GM12875 (cell line): ENCODE measurements around the gene GOLGA5.

Source experiments
- H3K4me3 ChIP-seq: one replicate; pipeline ENCODE4 v1.5.1; 2011; ENCODE audit warnings: low read depth, low read length, control low read depth
- CTCF ChIP-seq: IDR thresholded peaks from 2 replicates; pipeline ENCODE4 v1.5.1; 2011; ENCODE audit warnings: low read depth, mild to moderate bottlenecking, control low read depth, inconsistent platforms, low read length, moderate library complexity, borderline replicate concordance; ENCODE audit not compliant: insufficient read depth

Gene GOLGA5

GRCh38 chr14:92880351-92880750 lies 86.2 kb downstream of the GOLGA5 start:
- no peak overlapping the region for H3K4me3 ChIP-seq
- TF ChIP-seq CTCF: no peak

DNA sequence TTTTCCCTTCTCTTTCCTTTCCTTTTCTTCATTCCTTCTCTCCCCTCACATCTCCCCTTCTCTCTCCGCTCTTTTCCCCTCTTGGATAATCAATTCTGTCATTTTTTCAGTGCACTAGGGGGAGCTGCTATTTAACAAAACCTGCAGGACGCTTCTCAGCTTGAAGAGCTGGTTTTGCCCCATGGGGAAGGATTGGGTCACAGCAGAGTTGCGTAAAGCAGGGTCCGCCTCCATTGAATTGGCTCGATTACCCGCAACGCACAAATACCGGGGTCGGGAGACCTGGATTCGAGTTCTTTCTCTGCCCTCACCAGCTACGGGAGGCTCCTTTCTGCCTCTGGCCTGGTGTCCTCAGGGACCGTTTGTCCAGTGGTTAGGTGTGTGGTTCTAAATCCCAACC lies 86.7 kb downstream of the GOLGA5 start:
- no peak overlapping the region for H3K4me3 ChIP-seq
- TF ChIP-seq CTCF: 0 out of 2 replicates have a peak, but pooled peaks have one; percentile 3

DNA sequence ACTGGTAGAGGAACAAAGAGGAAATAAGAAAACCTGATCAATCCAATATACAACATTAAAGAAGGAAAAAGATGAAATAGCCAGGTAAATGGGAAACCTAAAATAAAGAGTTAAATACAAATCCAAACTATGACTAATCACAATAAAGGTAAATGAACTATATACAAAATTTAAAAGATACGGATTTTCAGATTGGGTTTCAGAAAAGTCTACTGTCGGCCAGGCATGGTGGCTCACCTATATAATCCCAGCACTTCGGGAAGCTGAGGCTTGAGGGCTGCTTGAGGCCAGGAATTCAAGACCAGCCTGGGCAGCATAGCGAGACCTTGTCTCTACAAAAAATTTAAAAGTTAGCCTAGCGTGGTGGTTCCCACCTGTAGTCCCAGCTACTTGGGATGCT lies 89.0 kb downstream of the GOLGA5 start:
- TF ChIP-seq CTCF: no peak
- H3K4me3 ChIP-seq: no peak overlapping the region

GRCh38 chr14:92884410-92884809 lies 90.3 kb downstream of the GOLGA5 start:
- H3K4me3 ChIP-seq: no peak overlapping the region
- TF ChIP-seq CTCF: no peak

- H3K4me3 ChIP-seq: no peak overlapping the region
- no peak for TF ChIP-seq CTCF
Measured at GRCh38 chr14:92885279-92886061, 91.4 kb downstream of the GOLGA5 start.

GRCh38 chr14:92886337-92886736 lies 92.2 kb downstream of the GOLGA5 start:
- no peak for TF ChIP-seq CTCF

GRCh38 chr14:92887157-92887556 lies 93.1 kb downstream of the GOLGA5 start:
- no peak overlapping the region for H3K4me3 ChIP-seq
- no peak for TF ChIP-seq CTCF

More at GRCh38 chr14:92886337-92886736, 92.2 kb downstream of the GOLGA5 start:
- H3K4me3 ChIP-seq: no peak overlapping the region
